T-helper 1 cell (primary cell): ENCODE results near the gene PRR23A.
"Not testable (repeated sequence)": the region's sequence is repeated elsewhere in the genome, so short reads cannot be mapped to it uniquely, and the experiment has no call there.

Source experiments
- DNase-seq, 5 donors: peaks; one replicate each; pipeline ENCODE4 v3.0.0-alpha.2; 2012 to 2020
- total RNA-seq, 4 donors: gene quantifications; one replicate each; lab custom pipeline; 2026; lab: John Stamatoyannopoulos, UW

Gene PRR23A
- total RNA-seq, result 0 reads per million in 4 donors

DNA sequence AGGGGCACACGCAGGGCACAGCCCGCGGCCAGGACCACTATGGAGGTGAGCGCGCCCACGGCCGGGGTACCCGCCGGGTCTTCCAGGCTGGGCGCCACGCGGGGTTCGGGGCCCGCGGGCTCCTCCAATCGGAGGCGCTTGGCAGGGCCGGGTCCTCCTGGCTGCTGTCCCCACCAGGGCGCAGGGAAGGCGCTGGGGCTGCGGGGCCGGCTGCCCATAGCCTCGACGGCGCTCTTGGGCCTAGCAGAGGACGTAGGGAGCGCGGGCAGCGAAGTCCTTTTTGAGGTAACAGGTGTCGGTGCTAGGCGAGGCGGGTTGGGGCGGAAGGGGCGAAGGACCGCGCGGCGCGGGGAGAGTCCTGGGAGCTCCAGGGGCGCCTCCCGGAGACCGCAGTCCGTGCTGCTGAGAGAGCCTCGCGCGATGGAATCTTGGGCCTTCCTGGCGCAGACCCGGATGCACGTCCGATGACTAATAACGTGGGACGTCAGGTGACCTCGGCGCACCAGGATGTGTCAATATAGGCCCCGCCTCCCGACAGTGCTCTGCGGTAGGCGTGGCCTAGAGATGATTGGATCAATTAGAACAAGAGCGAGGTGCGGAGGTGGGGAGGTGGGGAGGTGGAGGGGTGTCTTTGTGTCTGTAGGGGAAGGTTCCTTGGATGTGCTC lies at the start of gene PRR23A:
PRR23A (minus strand) TSS at position 218 of the 666 bp plus-strand sequence; CDS start at position 218, 0 bp downstream.
- no peak for DNase-seq

GRCh38 chr3:139052802-139053600 lies 46.9 kb upstream of the PRR23A start:
- no peak for DNase-seq

GRCh38 chr3:139044366-139045210 lies 38.5 kb upstream of the PRR23A start, which contains the start of gene PRR23C:
Gene PRR23C (minus strand): TSS chr3:139044892. CDS start chr3:139044620, 272 bp downstream.
- DNase-seq, result no peak

- DNase-seq, result no peak
Observed at GRCh38 chr3:139043554-139044365, 37.7 kb upstream of the PRR23A start.

- DNase-seq, result no peak
Observed at GRCh38 chr3:139037478-139037877, 31.4 kb upstream of the PRR23A start.

DNA sequence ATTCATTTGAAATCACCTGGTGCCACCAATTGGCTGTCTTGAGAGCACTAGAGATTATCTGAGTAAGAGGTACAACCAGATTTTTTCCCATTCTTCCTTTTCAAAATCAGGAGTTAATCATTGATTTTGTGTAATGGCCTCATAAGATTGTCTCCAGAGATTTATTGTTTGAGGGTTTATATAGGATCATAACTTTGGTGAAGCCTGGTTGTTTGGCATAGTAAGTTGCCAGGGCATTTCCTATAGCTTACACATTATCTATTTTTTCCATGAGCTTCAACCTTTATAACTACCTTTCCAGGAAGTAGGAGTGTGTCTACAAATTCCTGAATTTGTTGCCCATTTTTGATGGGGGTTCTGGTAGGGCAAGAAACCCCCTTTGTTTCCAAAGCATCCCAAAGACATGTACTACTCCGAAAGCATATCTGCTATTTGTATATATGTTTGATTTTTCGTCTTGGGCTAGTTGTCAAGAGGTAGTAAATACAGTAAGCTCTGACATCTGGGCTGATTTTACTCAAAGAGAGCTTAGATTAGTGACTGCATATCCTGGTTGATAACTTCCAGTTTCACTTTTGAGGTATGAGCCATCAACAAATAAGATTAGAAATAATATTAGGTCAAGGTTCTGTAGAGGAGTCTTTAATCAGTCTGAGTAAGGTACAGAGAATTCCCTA lies 26.4 kb upstream of the PRR23A start:
- no peak for DNase-seq

DNA sequence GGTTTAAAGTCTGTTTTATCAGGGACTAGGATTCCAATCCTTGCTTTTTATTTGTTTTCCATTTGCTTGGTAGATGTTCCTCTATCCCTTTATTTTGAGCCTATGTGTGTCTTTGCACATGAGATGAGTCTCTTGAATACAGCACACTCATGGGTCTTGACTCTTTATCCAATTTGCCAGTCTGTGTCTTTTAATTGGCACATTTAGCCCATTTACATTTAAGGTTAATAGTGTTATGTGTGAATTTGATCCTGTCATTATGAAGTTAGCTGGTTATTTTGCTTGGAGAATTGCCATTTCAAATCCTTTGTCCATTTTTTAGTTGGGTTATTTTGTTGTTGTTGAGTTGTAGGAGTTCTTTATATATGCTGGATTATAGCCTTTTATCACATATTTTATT lies 24.5 kb upstream of the PRR23A start:
- DNase-seq, result not testable (repeated sequence)

DNA sequence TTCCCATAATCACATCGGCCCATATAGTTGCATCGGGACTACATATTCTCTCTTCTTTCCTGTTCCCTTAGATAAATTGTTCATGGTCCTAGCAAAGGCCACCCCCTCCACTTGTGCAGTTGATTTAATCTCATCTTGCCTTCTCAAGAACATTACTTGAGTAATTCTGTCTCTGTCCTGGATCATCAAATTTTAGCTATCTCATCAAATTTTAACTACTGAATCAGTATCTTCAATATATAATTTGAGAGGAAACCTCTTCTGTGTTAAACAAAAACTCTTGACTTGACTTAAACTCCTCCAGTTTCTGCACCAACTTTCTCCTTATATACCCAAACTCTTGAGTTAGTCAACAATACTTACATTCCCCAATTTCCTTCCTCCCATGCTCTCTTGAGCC lies 18.9 kb upstream of the PRR23A start:
- no peak for DNase-seq

- DNase-seq, result no peak
Observed at GRCh38 chr3:139020868-139021234, 14.8 kb upstream of the PRR23A start, which contains the start of gene PRR23B. Gene PRR23B (minus strand): TSS chr3:139020926. CDS start chr3:139020661, 265 bp downstream.

GRCh38 chr3:139020036-139020867 lies 14.2 kb upstream of the PRR23A start:
- DNase-seq, result no peak

DNA sequence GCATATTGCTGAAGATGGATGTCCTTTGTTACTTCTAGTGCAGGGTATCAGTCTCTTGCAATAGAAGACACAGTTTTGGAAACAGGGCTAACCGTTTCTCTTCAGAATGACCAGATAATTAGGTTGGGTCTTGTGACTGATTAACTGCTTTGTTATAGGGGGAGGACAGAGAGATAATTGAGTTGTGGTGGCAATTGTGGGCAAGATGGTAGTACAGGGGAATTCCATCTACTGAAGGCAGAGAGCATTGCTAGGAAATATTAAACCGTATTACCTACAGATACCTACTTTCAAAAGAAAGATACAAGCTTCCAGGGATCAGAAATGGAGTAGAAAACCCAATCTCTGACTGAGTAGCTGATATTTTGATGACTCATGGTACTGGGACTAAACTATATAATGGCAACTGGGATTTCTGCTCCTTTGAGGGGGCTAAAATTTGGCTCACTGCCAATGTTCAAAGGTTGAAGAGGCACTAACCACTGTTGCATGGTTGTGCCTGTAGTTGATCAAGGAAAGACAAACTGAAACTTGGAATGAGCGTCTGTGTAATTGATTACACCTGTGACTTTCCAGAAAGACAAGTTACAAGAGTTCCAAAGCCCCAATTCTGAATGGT lies 10.5 kb upstream of the PRR23A start:
- no peak for DNase-seq

DNA sequence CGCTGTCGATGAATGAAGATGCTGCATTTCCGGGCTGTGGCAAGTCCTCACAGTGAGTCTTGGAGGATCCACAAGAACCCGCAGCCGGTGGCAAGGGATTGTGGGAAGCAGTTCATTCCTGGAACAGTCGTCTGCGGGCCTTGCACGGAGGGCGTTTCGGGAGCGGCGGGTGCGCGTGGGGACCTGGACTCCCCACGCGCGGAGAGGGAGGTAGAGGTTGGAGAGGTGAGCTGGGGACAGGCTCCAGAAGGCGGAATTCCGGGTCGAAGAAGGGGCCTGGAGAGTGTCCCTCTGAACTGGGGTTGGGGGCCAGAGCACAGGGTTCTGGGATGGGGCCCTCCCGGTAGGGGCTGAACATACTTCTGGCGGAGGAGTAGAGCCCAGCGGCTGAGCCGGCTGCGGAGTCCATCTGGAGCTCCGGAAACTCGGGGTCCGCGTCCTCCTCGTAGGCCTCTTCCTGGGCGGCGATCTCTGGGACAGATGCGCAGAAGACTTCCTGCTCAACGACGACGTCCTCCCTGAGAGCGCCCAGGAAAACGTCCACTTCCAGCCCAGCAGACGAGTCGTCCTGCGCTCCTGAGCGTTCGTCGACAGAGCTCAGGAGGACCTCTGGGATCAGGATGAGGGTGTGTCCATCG lies 593 bp downstream of the PRR23A start:
- no peak for DNase-seq

- DNase-seq, result no peak
Observed at GRCh38 chr3:138995706-138996105, 10.4 kb downstream of the PRR23A start.

DNA sequence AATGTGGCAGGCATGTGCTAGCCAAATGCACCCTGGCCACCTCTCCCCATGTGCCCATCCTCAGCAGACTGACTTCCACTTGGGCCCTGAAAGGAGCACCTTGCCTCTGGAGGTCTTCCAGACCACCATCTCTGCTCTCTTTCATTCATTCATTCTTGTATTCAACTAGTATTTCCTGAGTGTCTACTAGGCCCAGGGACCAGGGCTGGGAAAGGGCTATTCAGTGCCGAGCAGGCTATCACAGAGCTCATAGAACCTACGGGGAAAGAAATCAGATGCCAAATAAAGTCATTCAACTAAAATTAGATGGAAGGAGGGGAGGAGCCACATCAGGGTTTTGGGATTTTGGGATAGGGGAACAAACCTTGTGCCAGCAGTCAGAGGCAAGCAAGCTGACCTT lies 18.9 kb downstream of the PRR23A start:
- no peak for DNase-seq

DNA sequence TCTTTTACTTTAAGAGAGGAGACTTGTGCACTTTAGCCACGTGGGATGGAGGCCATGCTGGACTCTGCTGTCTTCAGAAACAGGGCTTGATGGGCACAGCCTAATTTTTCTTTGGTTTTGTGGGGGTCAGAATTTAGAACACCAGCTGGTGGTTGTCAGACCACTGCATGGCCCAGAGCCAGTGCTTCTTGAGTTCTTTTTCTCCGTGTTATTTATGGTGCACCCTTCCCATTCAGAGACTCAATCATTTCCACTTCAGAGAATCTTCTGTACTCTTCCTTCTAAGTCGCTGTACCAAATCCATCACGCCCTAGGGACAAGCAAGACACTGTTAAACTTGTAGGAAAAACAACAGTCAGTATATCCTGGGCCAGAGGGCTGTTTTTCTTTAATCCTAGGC lies 20.1 kb downstream of the PRR23A start:
- no peak for DNase-seq

DNA sequence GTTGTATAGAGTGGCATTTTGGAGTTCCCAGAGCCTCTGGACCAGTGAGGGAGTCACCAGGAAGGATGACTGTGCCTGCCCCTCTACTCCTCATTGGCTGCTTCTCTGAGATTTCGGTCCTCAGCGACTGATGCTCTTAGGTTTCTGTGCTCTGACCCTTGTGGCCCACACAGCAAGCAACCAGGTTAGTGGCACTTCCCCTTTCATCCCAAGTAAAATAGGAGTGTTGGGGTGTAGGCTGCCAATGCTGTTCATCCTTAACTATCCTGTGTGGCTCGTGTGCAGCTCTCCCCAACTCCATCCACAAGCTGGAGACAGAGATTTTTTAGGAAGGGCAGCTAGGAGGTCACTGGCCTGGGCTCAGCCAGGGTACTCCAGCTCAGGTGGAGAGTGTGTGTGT lies 21.3 kb downstream of the PRR23A start:
- no peak for DNase-seq

- DNase-seq, result no peak
Observed at GRCh38 chr3:138976047-138976446, 30.0 kb downstream of the PRR23A start.

- DNase-seq, result no peak
Observed at GRCh38 chr3:138975351-138975750, 30.7 kb downstream of the PRR23A start.

GRCh38 chr3:138974462-138974861 lies 31.6 kb downstream of the PRR23A start:
- no peak for DNase-seq

DNA sequence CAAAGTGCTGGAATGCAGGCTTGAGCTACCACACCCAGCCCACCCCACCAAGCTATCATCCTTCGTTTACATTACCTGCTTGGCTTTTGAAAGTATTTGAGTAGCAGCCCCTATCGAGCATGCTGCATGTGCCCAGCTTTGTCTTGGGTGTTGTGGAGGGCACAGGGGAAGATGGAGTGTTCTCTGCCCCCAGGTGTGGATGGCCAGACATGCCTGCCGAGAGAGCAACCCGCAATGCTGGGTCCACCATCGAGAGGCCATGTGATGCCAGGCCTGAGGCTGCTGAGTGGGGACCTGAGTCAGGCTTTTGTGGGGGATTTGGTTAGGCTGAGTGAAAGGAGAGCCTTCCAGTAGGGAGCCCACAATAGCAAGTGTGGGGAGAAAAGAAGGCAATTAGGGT lies 33.1 kb downstream of the PRR23A start:
- no peak for DNase-seq
